Raji (cell line): ENCODE results near the gene SHTN1.
A peak's percentile ranks its signal among the peaks of the same experiment; 100 is the strongest.

ENCODE experiments used
- POLR2A ChIP-seq: IDR thresholded peaks from 2 replicates; pipeline ENCODE4 v1.6.1; 2011; ENCODE audit warnings: low read depth, low read length, control low read depth; ENCODE audit not compliant: insufficient read depth

The SHTN1 gene

GRCh38 chr10:116873134-116873533, 131.9 kb downstream of the SHTN1 start:
- TF ChIP-seq POLR2A, result no peak

GRCh38 chr10:116870949-116871348, 134.0 kb downstream of the SHTN1 start:
- TF ChIP-seq POLR2A, result no peak

DNA sequence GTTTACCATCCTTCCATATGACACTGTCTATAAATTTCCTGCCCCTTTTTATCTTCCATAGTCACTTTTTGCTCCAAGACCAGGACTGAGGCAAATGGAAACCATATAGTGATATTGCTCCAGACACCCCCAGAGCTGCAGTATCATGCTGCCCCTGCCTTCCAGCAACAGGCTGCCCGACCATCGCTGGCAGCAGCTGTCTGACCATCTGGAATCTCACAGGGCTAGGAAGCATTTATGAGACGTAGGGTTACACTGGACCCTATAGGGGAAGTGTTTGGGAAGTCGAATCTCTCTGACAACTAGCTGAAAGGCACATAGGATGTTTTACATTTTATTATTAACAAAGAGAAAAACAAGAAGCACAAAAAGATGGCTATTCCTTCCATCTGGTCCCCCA, 136.3 kb downstream of the SHTN1 start:
- TF ChIP-seq POLR2A, result no peak

DNA sequence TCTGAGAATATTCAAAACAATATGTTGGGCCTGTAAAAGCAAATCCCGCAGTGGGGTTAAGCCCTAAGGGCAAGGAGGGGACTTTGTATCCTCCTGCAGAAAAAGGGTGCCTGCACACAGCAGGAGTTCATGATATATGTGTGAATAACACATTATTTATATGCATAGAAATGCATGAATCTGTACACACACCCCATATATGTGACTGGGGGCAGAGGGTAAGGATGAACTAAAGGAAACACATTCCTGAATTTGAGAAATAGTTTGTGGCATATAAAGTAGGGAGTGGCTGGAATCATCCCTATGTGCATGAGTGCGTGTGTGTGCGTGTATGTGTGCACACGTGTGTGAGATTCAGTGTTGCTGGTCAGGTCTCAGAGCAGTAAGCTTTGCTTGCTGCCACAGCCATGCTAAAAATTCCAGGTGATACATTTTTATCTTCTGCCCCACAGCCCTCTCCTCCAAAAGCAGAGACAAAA, 136.8 kb downstream of the SHTN1 start:
- no peak for TF ChIP-seq POLR2A

- TF ChIP-seq POLR2A, result no peak
These were observed 137.9 kb downstream of the SHTN1 start for GRCh38 chr10:116866987-116867595.

- TF ChIP-seq POLR2A, result no peak
These were observed 138.9 kb downstream of the SHTN1 start for GRCh38 chr10:116866066-116866465.

DNA sequence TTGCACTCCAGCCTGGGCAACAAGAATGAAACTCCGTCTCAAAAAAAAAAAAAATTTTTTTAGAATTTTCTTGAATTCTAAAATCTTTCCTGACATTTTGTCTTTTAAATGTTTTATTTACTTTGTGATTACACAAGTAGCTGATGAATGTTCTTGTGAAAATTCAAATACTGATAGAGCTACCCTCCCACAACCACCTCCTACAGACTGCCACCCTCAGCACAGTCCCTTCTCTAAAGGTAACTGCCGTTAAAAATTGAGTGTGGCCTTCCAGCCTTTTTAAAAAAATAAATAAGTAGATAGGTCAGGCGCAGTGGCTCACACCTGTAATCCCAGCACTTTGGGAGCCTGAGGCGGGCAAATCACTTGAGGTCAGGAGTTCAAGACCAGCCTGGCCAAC, 140.6 kb downstream of the SHTN1 start:
- TF ChIP-seq POLR2A, result no peak

- TF ChIP-seq POLR2A, result no peak
These were observed 143.2 kb downstream of the SHTN1 start for GRCh38 chr10:116861796-116862195.

GRCh38 chr10:116857156-116857555, 147.8 kb downstream of the SHTN1 start:
- no peak for TF ChIP-seq POLR2A

- TF ChIP-seq POLR2A, result no peak
These were observed 151.3 kb downstream of the SHTN1 start for GRCh38 chr10:116853701-116854100.

DNA sequence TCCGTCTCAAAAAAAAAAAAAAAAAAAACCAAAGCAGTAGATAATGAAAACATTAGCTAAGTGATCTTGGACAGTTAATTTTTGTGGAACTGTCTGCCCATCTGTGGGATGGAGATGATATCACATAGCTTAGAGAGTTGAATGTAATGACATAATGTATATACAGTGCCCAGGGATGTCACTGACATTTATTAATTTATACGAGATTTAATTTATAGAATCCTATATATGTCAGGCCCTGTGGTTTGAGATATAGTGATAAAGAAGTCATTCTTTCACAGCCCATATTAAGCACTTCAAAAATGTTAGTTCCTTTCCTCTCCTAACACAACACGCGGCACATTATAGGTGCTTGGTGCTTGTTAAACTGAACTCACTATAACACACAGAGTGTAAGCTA, 151.7 kb downstream of the SHTN1 start:
- TF ChIP-seq POLR2A, result no peak

- no peak for TF ChIP-seq POLR2A
These were observed 152.7 kb downstream of the SHTN1 start for GRCh38 chr10:116852246-116852645.

GRCh38 chr10:116850058-116850611, 154.9 kb downstream of the SHTN1 start:
- no peak for TF ChIP-seq POLR2A

- peak; percentile 47; the same call in 1 of the 2 replicates for TF ChIP-seq POLR2A
These were observed 155.5 kb downstream of the SHTN1 start, which contains the start of gene ENO4 for GRCh38 chr10:116849248-116850057. TSS of gene ENO4 (plus strand) at chr10:116849499. CDS start at chr10:116849567, 68 bp downstream.

- TF ChIP-seq POLR2A, result no peak; the same call in 1 of the 2 replicates
These were observed 156.1 kb downstream of the SHTN1 start for GRCh38 chr10:116848944-116849247.
